ENCODE measurements around the gene FAM124B. TPM values are rescaled to one million over a fixed set of nuclear protein-coding genes. Genes with fewer than 3 reads are reported as not detected.
"Not testable (repeated sequence)": the region's sequence is repeated elsewhere in the genome, so short reads cannot be mapped to it uniquely, and the experiment has no call there.

FAM124B gene
- polyA plus RNA-seq, 2 donors: 0.33 TPM

GRCh38 chr2:224403657-224404056, 1.8 kb upstream of the FAM124B start:
- H3K27ac ChIP-seq (ENCODE audit: low read depth in 2 of 2, low read length in 1 of 2): no peak overlapping the region
- 88 to 96% methylated on average over 2 of the region's 2 CpGs for WGBS, 2 donors
- no peak overlapping the region for H3K4me3 ChIP-seq (ENCODE audit: low read depth in 1 of 2, low read length in 2 of 2)
- no peaks in the 10 kb centered on the region for H3K27me3 ChIP-seq (ENCODE audit: control insufficient read depth in 1 of 2, insufficient read depth in 2 of 2, low read length in 2 of 2)
- H3K9me3 ChIP-seq (ENCODE audit: control insufficient read depth in 2 of 2, insufficient read depth in 1 of 2, low read depth in 1 of 2, low read length in 1 of 2): peaks cover 0 to 3% of the 10 kb centered on the region in 2 donors
- H3K36me3 ChIP-seq (ENCODE audit: control insufficient read depth in 2 of 2, insufficient read depth in 2 of 2, low read length in 1 of 2): no peaks in the 10 kb centered on the region
- peaks cover 0 to 3% of the 10 kb centered on the region in 2 donors for H3K4me1 ChIP-seq (ENCODE audit: control insufficient read depth in 2 of 2, insufficient read depth in 2 of 2, low read length in 1 of 2)

GRCh38 chr2:224400886-224401632, 848 bp downstream of the FAM124B start:
- 71 to 78% methylated on average over 22 of the region's 22 CpGs for WGBS, 2 donors
- Histone ChIP-seq H3K27me3 (ENCODE audit: control insufficient read depth in 1 of 2, insufficient read depth in 2 of 2, low read length in 2 of 2) (no peaks in the 10 kb centered on the region), H3K4me1 (ENCODE audit: control insufficient read depth in 2 of 2, insufficient read depth in 2 of 2, low read length in 1 of 2) (peaks cover 0 to 4% of the 10 kb centered on the region in 2 donors), H3K27ac (ENCODE audit: low read depth in 2 of 2, low read length in 1 of 2) (peak overlapping the region in 1 of 2 donors; percentile 28), H3K36me3 (ENCODE audit: control insufficient read depth in 2 of 2, insufficient read depth in 2 of 2, low read length in 1 of 2) (no peaks in the 10 kb centered on the region), H3K9me3 (ENCODE audit: control insufficient read depth in 2 of 2, insufficient read depth in 1 of 2, low read depth in 1 of 2, low read length in 1 of 2) (no peaks in the 10 kb centered on the region), H3K4me3 (ENCODE audit: low read depth in 1 of 2, low read length in 2 of 2) (peak overlapping the region; percentile 2 to 41)

GRCh38 chr2:224400174-224400810, 1.6 kb downstream of the FAM124B start:
- no peak overlapping the region for H3K27ac ChIP-seq (ENCODE audit: low read depth in 2 of 2, low read length in 1 of 2)
- no peaks in the 10 kb centered on the region for H3K36me3 ChIP-seq (ENCODE audit: control insufficient read depth in 2 of 2, insufficient read depth in 2 of 2, low read length in 1 of 2)
- peaks cover 0 to 6% of the 10 kb centered on the region in 2 donors for H3K4me1 ChIP-seq (ENCODE audit: control insufficient read depth in 2 of 2, insufficient read depth in 2 of 2, low read length in 1 of 2)
- no peaks in the 10 kb centered on the region for H3K27me3 ChIP-seq (ENCODE audit: control insufficient read depth in 1 of 2, insufficient read depth in 2 of 2, low read length in 2 of 2)
- no peak overlapping the region for H3K4me3 ChIP-seq (ENCODE audit: low read depth in 1 of 2, low read length in 2 of 2)
- no peaks in the 10 kb centered on the region for H3K9me3 ChIP-seq (ENCODE audit: control insufficient read depth in 2 of 2, insufficient read depth in 1 of 2, low read depth in 1 of 2, low read length in 1 of 2)
- 79 to 85% methylated on average over 8 of the region's 8 CpGs for WGBS, 2 donors

- 85 to 88% methylated on average over 3 of the region's 3 CpGs for whole genome bisulfite sequencing, 2 donors
- peaks cover 0 to 6% of the 10 kb centered on the region in 2 donors for H3K4me1 ChIP-seq (ENCODE audit: control insufficient read depth in 2 of 2, insufficient read depth in 2 of 2, low read length in 1 of 2)
- no peak overlapping the region for H3K27ac ChIP-seq (ENCODE audit: low read depth in 2 of 2, low read length in 1 of 2)
- no peaks in the 10 kb centered on the region for H3K27me3 ChIP-seq (ENCODE audit: control insufficient read depth in 1 of 2, insufficient read depth in 2 of 2, low read length in 2 of 2)
- no peaks in the 10 kb centered on the region for H3K9me3 ChIP-seq (ENCODE audit: control insufficient read depth in 2 of 2, insufficient read depth in 1 of 2, low read depth in 1 of 2, low read length in 1 of 2)
- no peak overlapping the region for H3K4me3 ChIP-seq (ENCODE audit: low read depth in 1 of 2, low read length in 2 of 2)
- no peaks in the 10 kb centered on the region for H3K36me3 ChIP-seq (ENCODE audit: control insufficient read depth in 2 of 2, insufficient read depth in 2 of 2, low read length in 1 of 2)
Measured at GRCh38 chr2:224398289-224398688, 3.6 kb downstream of the FAM124B start.

GRCh38 chr2:224397100-224397499, 4.8 kb downstream of the FAM124B start:
- H3K27me3 ChIP-seq (ENCODE audit: control insufficient read depth in 1 of 2, insufficient read depth in 2 of 2, low read length in 2 of 2); H3K4me1 ChIP-seq (ENCODE audit: control insufficient read depth in 2 of 2, insufficient read depth in 2 of 2, low read length in 1 of 2); H3K9me3 ChIP-seq (ENCODE audit: control insufficient read depth in 2 of 2, insufficient read depth in 1 of 2, low read depth in 1 of 2, low read length in 1 of 2); H3K4me3 ChIP-seq (ENCODE audit: low read depth in 1 of 2, low read length in 2 of 2); H3K36me3 ChIP-seq (ENCODE audit: control insufficient read depth in 2 of 2, insufficient read depth in 2 of 2, low read length in 1 of 2); H3K27ac ChIP-seq (ENCODE audit: low read depth in 2 of 2, low read length in 1 of 2): not testable (repeated sequence)
- WGBS, 2 donors: 87 to 91% methylated on average over 5 of the region's 5 CpGs

GRCh38 chr2:224395620-224396390, 6.1 kb downstream of the FAM124B start:
- H3K4me3 ChIP-seq (ENCODE audit: low read depth in 1 of 2, low read length in 2 of 2): no peak overlapping the region
- 88 to 91% methylated on average over 9 of the region's 9 CpGs for WGBS, 2 donors
- H3K27me3 ChIP-seq (ENCODE audit: control insufficient read depth in 1 of 2, insufficient read depth in 2 of 2, low read length in 2 of 2): no peaks in the 10 kb centered on the region
- no peaks in the 10 kb centered on the region for H3K9me3 ChIP-seq (ENCODE audit: control insufficient read depth in 2 of 2, insufficient read depth in 1 of 2, low read depth in 1 of 2, low read length in 1 of 2)
- H3K36me3 ChIP-seq (ENCODE audit: control insufficient read depth in 2 of 2, insufficient read depth in 2 of 2, low read length in 1 of 2): no peaks in the 10 kb centered on the region
- H3K27ac ChIP-seq (ENCODE audit: low read depth in 2 of 2, low read length in 1 of 2): no peak overlapping the region
- H3K4me1 ChIP-seq (ENCODE audit: control insufficient read depth in 2 of 2, insufficient read depth in 2 of 2, low read length in 1 of 2): peaks cover 0 to 3% of the 10 kb centered on the region in 2 donors

- Histone ChIP-seq H3K4me1 (ENCODE audit: control insufficient read depth in 2 of 2, insufficient read depth in 2 of 2, low read length in 1 of 2) (peaks cover 0 to 3% of the 10 kb centered on the region in 2 donors), H3K4me3 (ENCODE audit: low read depth in 1 of 2, low read length in 2 of 2) (no peak overlapping the region), H3K36me3 (ENCODE audit: control insufficient read depth in 2 of 2, insufficient read depth in 2 of 2, low read length in 1 of 2) (no peaks in the 10 kb centered on the region), H3K9me3 (ENCODE audit: control insufficient read depth in 2 of 2, insufficient read depth in 1 of 2, low read depth in 1 of 2, low read length in 1 of 2) (no peaks in the 10 kb centered on the region), H3K27me3 (ENCODE audit: control insufficient read depth in 1 of 2, insufficient read depth in 2 of 2, low read length in 2 of 2) (no peaks in the 10 kb centered on the region), H3K27ac (ENCODE audit: low read depth in 2 of 2, low read length in 1 of 2) (no peak overlapping the region)
- WGBS, 2 donors: 92 to 95% methylated on average over 3 of the region's 3 CpGs
Measured at GRCh38 chr2:224393157-224393872, 8.6 kb downstream of the FAM124B start.

GRCh38 chr2:224392545-224392944, 9.4 kb downstream of the FAM124B start:
- peaks cover 0 to 3% of the 10 kb centered on the region in 2 donors for H3K4me1 ChIP-seq (ENCODE audit: control insufficient read depth in 2 of 2, insufficient read depth in 2 of 2, low read length in 1 of 2)
- no peak overlapping the region for H3K4me3 ChIP-seq (ENCODE audit: low read depth in 1 of 2, low read length in 2 of 2)
- H3K27me3 ChIP-seq (ENCODE audit: control insufficient read depth in 1 of 2, insufficient read depth in 2 of 2, low read length in 2 of 2): no peaks in the 10 kb centered on the region
- no peaks in the 10 kb centered on the region for H3K9me3 ChIP-seq (ENCODE audit: control insufficient read depth in 2 of 2, insufficient read depth in 1 of 2, low read depth in 1 of 2, low read length in 1 of 2)
- H3K27ac ChIP-seq (ENCODE audit: low read depth in 2 of 2, low read length in 1 of 2): no peak overlapping the region
- 65 to 73% methylated on average over 4 of the region's 4 CpGs for WGBS, 2 donors
- no peaks in the 10 kb centered on the region for H3K36me3 ChIP-seq (ENCODE audit: control insufficient read depth in 2 of 2, insufficient read depth in 2 of 2, low read length in 1 of 2)

GRCh38 chr2:224389317-224389716, 12.6 kb downstream of the FAM124B start:
- Histone ChIP-seq H3K4me3 (ENCODE audit: low read depth in 1 of 2, low read length in 2 of 2) (no peak overlapping the region), H3K27ac (ENCODE audit: low read depth in 2 of 2, low read length in 1 of 2) (no peak overlapping the region), H3K27me3 (ENCODE audit: control insufficient read depth in 1 of 2, insufficient read depth in 2 of 2, low read length in 2 of 2) (no peaks in the 10 kb centered on the region), H3K4me1 (ENCODE audit: control insufficient read depth in 2 of 2, insufficient read depth in 2 of 2, low read length in 1 of 2) (no peaks in the 10 kb centered on the region), H3K36me3 (ENCODE audit: control insufficient read depth in 2 of 2, insufficient read depth in 2 of 2, low read length in 1 of 2) (no peaks in the 10 kb centered on the region), H3K9me3 (ENCODE audit: control insufficient read depth in 2 of 2, insufficient read depth in 1 of 2, low read depth in 1 of 2, low read length in 1 of 2) (no peaks in the 10 kb centered on the region)
- 75 to 77% methylated on average over 5 of the region's 5 CpGs for WGBS, 2 donors

Measured in esophagus (tissue), 2 donors.